SU-DHL-6 (cell line): ENCODE data around the gene UMAD1.

ENCODE experiments used
- H2AFZ ChIP-seq: fragments of 200-600 bp; sonication (generic); 2 replicates; pipeline ENCODE4 v1.6.1; 2014; ENCODE audit warnings: low read depth, mild to moderate bottlenecking, moderate library complexity, mixed read lengths, antibody characterized with exemption, low read length; ENCODE audit not compliant: severe bottlenecking
- H3F3A ChIP-seq: fragments of 200-600 bp; shearing (Covaris generic); 2 replicates; pipeline ENCODE4 v1.6.0; 2016; ENCODE audit warnings: antibody characterized with exemption, mild to moderate bottlenecking; ENCODE audit not compliant: insufficient read depth
- H3K27ac ChIP-seq: fragments of 200-600 bp; sonication (generic); 2 replicates; pipeline ENCODE4 v1.5.1; 2016; ENCODE audit warnings: low read depth, mild to moderate bottlenecking, low read length, moderate library complexity, mixed read lengths
- H3K27me3 ChIP-seq: fragments of 200-600 bp; sonication (generic), shearing (Covaris generic); 2 replicates; pipeline ENCODE4 v1.6.0; 2014; ENCODE audit warnings: mild to moderate bottlenecking, low read length
- H3K36me3 ChIP-seq: fragments of 200-600 bp; sonication (generic); 2 replicates; pipeline ENCODE4 v1.6.1; 2014; ENCODE audit warnings: mild to moderate bottlenecking, low read length, mixed read lengths
- H3K4me2 ChIP-seq: fragments of 300-600, 200-600 bp; shearing (Covaris generic), sonication (generic); 2 replicates; pipeline ENCODE4 v1.6.0; 2014; ENCODE audit warnings: low read length, low read depth, mild to moderate bottlenecking; ENCODE audit not compliant: poor library complexity, severe bottlenecking
- H3K4me3 ChIP-seq: fragments of 200-600 bp; sonication (generic); 2 replicates; pipeline ENCODE4 v1.5.1; 2014; ENCODE audit warnings: antibody characterized with exemption, low read length, mild to moderate bottlenecking, mixed read lengths; ENCODE audit not compliant: insufficient read depth, poor library complexity, severe bottlenecking
- H3K79me2 ChIP-seq: fragments of 200-600 bp; sonication (generic); 2 replicates; pipeline ENCODE4 v1.6.1; 2014; ENCODE audit warnings: mild to moderate bottlenecking, low read length, moderate library complexity; ENCODE audit not compliant: insufficient read depth
- H3K9ac ChIP-seq: fragments of 200-600 bp; sonication (generic); 2 replicates; pipeline ENCODE4 v1.7.0; 2014; ENCODE audit warnings: mild to moderate bottlenecking, low read length
- H3K9me2 ChIP-seq: fragments of 200-600 bp; sonication (generic); replicated peaks from 2 replicates; pipeline ENCODE4 v1.6.1; 2014; ENCODE audit warnings: low read length; ENCODE audit not compliant: insufficient read depth
- H3K9me3 ChIP-seq: fragments of 200-600 bp; sonication (generic); 2 replicates; pipeline ENCODE4 v1.6.1; 2014; ENCODE audit warnings: low read length, mixed read lengths; ENCODE audit not compliant: insufficient read depth
- H4K20me1 ChIP-seq: fragments of 200-600 bp; sonication (generic); 2 replicates; pipeline ENCODE4 v1.6.1; 2014; ENCODE audit warnings: low read depth, mild to moderate bottlenecking, antibody characterized with exemption, low read length, moderate library complexity, mixed read lengths
- CTCF ChIP-seq: fragments of 200-600 bp; sonication (generic); IDR thresholded peaks from one replicate; pipeline ENCODE4 v1.5.1; 2017; ENCODE audit warnings: antibody characterized with exemption, mild to moderate bottlenecking, low read length, moderate library complexity; ENCODE audit not compliant: insufficient read depth, poor library complexity, severe bottlenecking
- EZH2phosphoT487 ChIP-seq: fragments of 200-600 bp; sonication (generic), shearing (Covaris generic); conservative IDR thresholded peaks from 2 replicates; pipeline ENCODE4 v1.6.1; 2018; ENCODE audit warnings: mild to moderate bottlenecking, antibody characterized with exemption, low read length, moderate library complexity, mixed read lengths

The UMAD1 gene

GRCh38 chr7:7620236-7620635 lies 20.3 kb upstream of the UMAD1 start:
- Histone ChIP-seq H3K4me2 (no peak overlapping the region), H3K27me3 (no peaks in the 10 kb centered on the region), H3K27ac (no peak overlapping the region), H3K79me2 (no peaks in the 10 kb centered on the region), H3K36me3 (no peaks in the 10 kb centered on the region), H3K9me2 (no peaks in the 10 kb centered on the region), H2AFZ (no peak overlapping the region), H3K4me3 (no peak overlapping the region), H3F3A (no peaks in the 10 kb centered on the region), H4K20me1 (no peaks in the 10 kb centered on the region), H3K9me3 (no peaks in the 10 kb centered on the region), H3K9ac (no peak overlapping the region)
- TF ChIP-seq CTCF (no peak), EZH2phosphoT487 (no peak)

- no peak overlapping the region for H3K27ac ChIP-seq
- no peaks in the 10 kb centered on the region for H3K27me3 ChIP-seq
- no peaks in the 10 kb centered on the region for H3K36me3 ChIP-seq
- no peaks in the 10 kb centered on the region for H3K79me2 ChIP-seq
- TF ChIP-seq CTCF = no peak
- no peak for TF ChIP-seq EZH2phosphoT487
- no peak overlapping the region for H3K4me2 ChIP-seq
- no peak overlapping the region for H3K9ac ChIP-seq
- H3K9me2 ChIP-seq = no peaks in the 10 kb centered on the region
- no peaks in the 10 kb centered on the region for H3F3A ChIP-seq
- no peak overlapping the region for H2AFZ ChIP-seq
- no peaks in the 10 kb centered on the region for H4K20me1 ChIP-seq
- peaks cover 3% of the 10 kb centered on the region; the same call in 1 of the 2 replicates for H3K9me3 ChIP-seq
- no peak overlapping the region for H3K4me3 ChIP-seq
These were observed 19.8 kb upstream of the UMAD1 start for GRCh38 chr7:7620644-7621210.

GRCh38 chr7:7628476-7628875 lies 12.1 kb upstream of the UMAD1 start:
- no peaks in the 10 kb centered on the region for H3K36me3 ChIP-seq
- H3K4me3 ChIP-seq = no peak overlapping the region
- H2AFZ ChIP-seq = no peak overlapping the region
- no peaks in the 10 kb centered on the region for H3F3A ChIP-seq
- no peaks in the 10 kb centered on the region for H4K20me1 ChIP-seq
- no peak for TF ChIP-seq CTCF
- TF ChIP-seq EZH2phosphoT487 = no peak
- H3K4me2 ChIP-seq = no peak overlapping the region
- peaks cover 5% of the 10 kb centered on the region; the same call in 1 of the 2 replicates for H3K9me3 ChIP-seq
- H3K9me2 ChIP-seq = no peaks in the 10 kb centered on the region
- no peaks in the 10 kb centered on the region for H3K27me3 ChIP-seq
- no peaks in the 10 kb centered on the region for H3K79me2 ChIP-seq
- no peak overlapping the region for H3K9ac ChIP-seq
- no peak overlapping the region for H3K27ac ChIP-seq
